ENCODE measurements around the gene C1orf50.
"Not testable (repeated sequence)": the region's sequence is repeated elsewhere in the genome, so short reads cannot be mapped to it uniquely, and the experiment has no call there.

C1orf50 gene

GRCh38 chr1:42739753-42740700 lies 27.0 kb upstream of the C1orf50 start, which contains the start of gene CLDN19:
CLDN19 (minus strand) TSS chr1:42740236; CDS start chr1:42740063, 173 bp downstream.
- no peak for DNase-seq (ENCODE audit: low read depth in 3 of 3)

GRCh38 chr1:42740851-42741580 lies 26.0 kb upstream of the C1orf50 start:
- DNase-seq (ENCODE audit: low read depth in 3 of 3), result no peak

- DNase-seq (ENCODE audit: low read depth in 3 of 3), result no peak
These were observed 25.3 kb upstream of the C1orf50 start for GRCh38 chr1:42741706-42742105.

- DNase-seq (ENCODE audit: low read depth in 3 of 3), result no peak
These were observed 24.9 kb upstream of the C1orf50 start for GRCh38 chr1:42742141-42742540.

- no peak for DNase-seq (ENCODE audit: low read depth in 3 of 3)
These were observed 24.3 kb upstream of the C1orf50 start for GRCh38 chr1:42742617-42743316.

- no peak for DNase-seq (ENCODE audit: low read depth in 3 of 3)
These were observed 23.5 kb upstream of the C1orf50 start for GRCh38 chr1:42743317-42744147.

- no peak for DNase-seq (ENCODE audit: low read depth in 3 of 3)
These were observed 23.0 kb upstream of the C1orf50 start for GRCh38 chr1:42744148-42744413.

GRCh38 chr1:42745851-42746250 lies 21.2 kb upstream of the C1orf50 start:
- DNase-seq (ENCODE audit: low read depth in 3 of 3), result no peak

GRCh38 chr1:42746436-42747105 lies 20.5 kb upstream of the C1orf50 start:
- DNase-seq (ENCODE audit: low read depth in 3 of 3), result no peak

GRCh38 chr1:42747125-42747524 lies 19.9 kb upstream of the C1orf50 start:
- DNase-seq (ENCODE audit: low read depth in 3 of 3), result peak in 1 of 3 experiments; percentile 42

GRCh38 chr1:42748021-42748420 lies 19.0 kb upstream of the C1orf50 start:
- DNase-seq (ENCODE audit: low read depth in 3 of 3), result no peak

GRCh38 chr1:42748461-42749410 lies 18.3 kb upstream of the C1orf50 start:
- no peak for DNase-seq (ENCODE audit: low read depth in 3 of 3)

GRCh38 chr1:42750041-42750440 lies 17.0 kb upstream of the C1orf50 start:
- no peak for DNase-seq (ENCODE audit: low read depth in 3 of 3)

GRCh38 chr1:42751511-42752070 lies 15.5 kb upstream of the C1orf50 start:
- not testable (repeated sequence) for DNase-seq (ENCODE audit: low read depth in 3 of 3)

GRCh38 chr1:42752284-42752683 lies 14.8 kb upstream of the C1orf50 start:
- no peak for DNase-seq (ENCODE audit: low read depth in 3 of 3)

- no peak for DNase-seq (ENCODE audit: low read depth in 3 of 3)
These were observed 14.0 kb upstream of the C1orf50 start for GRCh38 chr1:42753070-42753469.

- no peak for DNase-seq (ENCODE audit: low read depth in 3 of 3)
These were observed 9.8 kb upstream of the C1orf50 start for GRCh38 chr1:42756956-42757891.

GRCh38 chr1:42757892-42758275 lies 9.2 kb upstream of the C1orf50 start:
- DNase-seq (ENCODE audit: low read depth in 3 of 3), result no peak

All from stimulated activated CD4-positive, alpha-beta T cell treated with anti-CD3 and anti-CD28 coated beads, TNF-alpha, amount 100 ng/mL, for 24 hours (primary cell).